Embryonic facial prominence (tissue), 1 donor: Measurements from ENCODE around the gene TSSK3.
"Not testable (repeated sequence)": the region's sequence is repeated elsewhere in the genome, so short reads cannot be mapped to it uniquely, and the experiment has no call there.

Source experiments
- DNase-seq: peaks from one replicate; pipeline ENCODE4 v3.0.0-alpha.2; 2016; ENCODE audit errors: extremely low spot score

TSSK3 gene

DNA sequence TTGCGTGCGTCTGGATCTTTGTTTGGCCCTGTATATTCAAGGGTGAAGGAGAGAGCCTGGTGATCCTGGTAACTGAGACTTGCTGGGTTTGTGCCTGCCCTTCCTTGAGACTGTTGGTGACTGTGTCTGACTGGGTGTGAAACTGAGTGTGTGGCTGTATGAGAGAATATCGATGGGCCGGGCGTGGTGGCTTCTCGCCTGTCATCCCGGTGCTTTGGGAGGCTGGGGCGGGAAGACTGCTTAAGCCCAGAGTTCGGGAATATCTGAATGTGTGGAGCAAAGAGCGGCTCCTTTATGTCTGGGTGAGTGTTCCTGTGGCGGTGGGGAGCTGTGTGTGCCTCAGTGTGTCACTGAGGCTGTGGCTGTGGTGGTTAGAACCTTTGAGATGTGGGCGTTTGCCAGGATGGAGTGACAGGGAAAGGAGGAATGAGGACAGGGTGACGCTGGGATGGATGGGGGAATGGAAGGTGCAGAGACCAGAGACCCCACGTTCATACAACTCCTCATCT is 23.6 kb upstream of the TSSK3 start:
- no peak for DNase-seq

DNA sequence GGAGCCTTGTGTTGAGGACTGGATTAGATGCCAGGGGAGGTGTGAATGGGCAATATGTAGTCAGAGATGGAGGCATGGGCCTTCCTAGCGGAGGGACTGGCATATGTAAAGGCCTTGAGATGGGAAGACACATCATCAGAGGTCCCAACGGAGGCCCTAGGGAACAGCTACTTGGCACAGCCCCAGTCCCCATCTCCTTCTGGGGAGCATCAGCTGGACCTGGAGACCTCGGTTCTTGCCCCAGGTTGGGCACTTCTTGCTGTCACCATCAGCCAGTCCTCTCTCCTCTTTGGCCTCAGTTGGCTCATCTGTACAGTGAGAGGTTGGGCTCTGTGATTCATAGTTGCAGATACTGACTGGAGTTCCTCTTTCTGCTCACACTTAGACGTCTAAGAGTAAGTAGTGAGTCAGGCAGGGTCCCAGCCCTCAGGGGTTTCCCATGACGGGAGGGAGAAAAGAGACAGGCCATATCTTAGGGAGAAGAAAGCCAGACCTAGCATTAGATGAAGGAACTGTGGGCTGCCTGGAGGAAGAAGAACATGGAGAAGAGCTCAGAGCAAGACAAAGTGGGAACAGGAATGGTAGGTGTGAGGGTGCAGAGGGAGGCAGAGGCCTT is 22.9 kb upstream of the TSSK3 start:
- DNase-seq: no peak

DNA sequence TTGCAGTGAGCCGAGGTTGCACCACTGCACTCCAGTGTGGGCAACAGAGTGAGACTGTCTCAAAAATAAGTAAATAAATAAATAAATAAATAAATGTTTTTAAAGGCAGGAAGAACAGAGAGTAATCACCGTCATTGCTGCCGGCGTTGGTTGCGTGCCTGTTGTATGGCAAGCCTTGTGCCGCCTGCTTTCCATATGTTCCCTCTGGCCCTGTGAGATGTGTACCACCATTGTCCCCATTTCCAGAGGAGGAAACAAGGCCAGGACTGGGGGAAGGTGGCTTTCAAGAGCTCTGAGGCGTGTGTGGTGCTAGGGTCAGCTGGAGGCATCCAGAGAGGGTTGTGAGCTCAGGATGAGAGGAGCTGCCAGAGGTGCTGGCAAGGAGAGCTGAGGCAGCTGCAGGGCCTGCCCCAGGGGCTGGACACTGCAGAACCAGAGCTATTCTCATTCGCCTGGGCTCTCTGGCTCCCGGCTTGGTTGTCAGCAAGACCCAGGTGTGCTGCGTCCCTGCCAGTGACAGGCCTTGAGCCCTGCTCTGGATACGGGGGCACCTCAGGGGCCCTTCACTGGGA is 21.1 kb upstream of the TSSK3 start:
- DNase-seq: no peak

DNA sequence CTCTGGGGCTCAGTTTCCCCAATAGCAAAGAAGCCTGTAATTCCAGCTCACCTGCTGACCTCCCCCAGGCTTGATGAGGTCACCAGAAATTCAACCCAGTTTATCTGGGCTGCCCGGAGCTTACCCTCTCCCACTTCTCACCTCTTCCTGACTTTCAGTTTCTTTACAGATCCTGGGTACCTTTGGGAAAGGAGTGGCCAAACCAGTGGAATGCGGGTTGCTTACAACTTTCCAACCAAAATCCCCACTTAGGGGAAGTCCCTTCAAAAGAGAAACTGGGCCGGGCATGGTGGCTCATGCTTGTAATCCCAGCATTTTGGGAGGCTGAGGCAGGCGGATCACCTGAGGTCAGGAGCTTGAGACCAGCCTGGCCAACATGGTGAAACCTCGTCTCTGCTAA is 20.4 kb upstream of the TSSK3 start:
- DNase-seq: no peak

DNA sequence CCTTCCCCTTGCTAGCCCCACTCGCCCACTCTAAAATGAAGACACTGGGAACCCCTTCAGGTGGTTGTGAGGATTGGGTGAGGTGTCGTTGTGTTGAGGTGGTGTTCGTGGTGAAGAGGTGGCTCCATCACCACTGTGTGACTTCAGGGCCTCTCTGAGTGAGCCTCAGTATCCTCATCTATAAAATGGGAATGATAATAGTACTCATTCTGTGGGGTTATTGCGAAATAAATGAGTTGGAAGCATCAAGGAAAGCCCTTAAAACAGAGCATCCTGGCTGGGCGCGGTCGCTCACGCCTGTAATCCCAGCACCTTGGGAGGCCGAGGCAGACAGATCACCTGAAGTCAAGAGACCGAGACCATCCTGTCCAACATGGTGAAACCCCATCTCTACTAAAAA is 19.6 kb upstream of the TSSK3 start:
- no peak for DNase-seq

DNA sequence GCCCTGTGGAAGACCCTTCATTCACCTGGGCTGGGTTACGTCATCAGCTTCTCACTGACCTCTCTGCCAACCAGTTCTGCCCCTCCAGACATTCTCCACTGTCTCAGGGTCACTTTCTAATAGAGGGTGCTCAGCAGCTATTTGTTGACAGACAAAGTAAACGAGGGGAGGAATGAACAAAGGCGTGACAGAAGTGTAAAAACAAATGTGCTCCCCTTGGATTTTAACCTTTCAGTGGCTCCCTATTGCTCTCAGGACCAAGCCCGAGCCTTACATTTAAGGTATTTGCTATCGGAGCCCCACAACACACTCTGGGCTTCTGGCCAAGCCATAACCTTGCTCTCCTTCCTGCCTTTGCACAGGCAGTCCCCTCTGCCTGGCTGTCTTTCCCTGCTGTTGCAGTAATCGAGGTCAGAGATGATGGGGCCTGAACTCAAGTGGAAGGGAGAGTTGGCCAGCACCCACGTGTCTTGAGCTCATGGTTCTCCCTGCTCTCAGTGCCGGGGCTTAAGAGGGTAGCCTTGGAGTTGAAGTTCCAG is 17.0 kb upstream of the TSSK3 start:
- DNase-seq: no peak

DNA sequence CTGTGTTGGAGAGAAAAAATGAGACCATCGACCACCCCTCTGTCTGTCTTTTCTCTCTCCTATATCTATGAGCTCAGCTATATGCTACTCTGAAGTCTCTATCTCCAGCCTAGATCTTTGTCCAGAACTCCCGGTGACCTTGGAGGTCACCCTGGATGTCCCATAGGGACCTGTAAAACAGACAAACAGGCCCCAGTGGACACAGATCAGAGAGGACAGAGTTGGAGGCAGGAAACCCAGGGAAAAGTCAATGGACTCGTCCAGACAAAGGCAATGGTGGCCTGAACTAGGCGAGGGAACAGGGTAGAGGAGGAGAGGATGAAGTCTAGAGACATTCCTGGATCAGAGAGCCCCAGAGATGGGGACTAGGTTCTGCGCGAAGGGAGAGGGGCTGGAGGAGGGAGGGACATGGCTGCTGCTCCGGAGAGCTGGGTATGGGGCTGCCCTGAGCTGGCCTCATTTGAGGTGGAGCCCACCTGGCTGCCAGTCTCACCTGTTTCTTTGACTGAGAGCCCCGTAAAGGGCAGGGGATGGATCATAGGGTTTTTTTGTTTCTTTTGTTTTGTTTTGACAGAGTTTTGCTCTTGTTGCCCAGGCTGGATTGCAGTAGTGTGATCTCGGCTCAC is 15.7 kb upstream of the TSSK3 start:
- no peak for DNase-seq

DNA sequence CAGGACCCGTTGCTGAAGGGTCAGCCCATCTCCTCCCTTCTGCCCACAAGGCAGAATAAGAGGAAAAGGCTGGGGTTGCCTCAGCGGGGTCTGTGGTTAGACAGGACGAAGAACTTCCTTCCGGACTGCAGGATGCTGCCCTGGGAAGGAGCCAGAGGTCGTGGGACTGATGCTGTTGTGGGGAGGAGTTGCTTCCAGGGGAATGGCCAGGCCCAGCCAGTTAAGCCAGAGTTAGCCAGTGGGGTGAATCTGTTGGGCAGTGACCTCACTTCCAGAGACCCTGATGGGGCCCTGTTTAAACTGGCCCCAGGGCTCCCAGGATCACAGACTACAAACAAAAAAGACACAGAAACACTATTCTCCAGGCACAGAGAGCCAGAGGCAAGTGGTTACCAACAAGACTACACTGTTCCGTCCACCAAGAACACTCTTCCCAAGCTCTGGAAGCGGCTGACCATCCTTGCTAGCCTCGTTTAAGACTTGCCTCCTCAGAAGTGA is 13.1 kb upstream of the TSSK3 start:
- DNase-seq: no peak

DNA sequence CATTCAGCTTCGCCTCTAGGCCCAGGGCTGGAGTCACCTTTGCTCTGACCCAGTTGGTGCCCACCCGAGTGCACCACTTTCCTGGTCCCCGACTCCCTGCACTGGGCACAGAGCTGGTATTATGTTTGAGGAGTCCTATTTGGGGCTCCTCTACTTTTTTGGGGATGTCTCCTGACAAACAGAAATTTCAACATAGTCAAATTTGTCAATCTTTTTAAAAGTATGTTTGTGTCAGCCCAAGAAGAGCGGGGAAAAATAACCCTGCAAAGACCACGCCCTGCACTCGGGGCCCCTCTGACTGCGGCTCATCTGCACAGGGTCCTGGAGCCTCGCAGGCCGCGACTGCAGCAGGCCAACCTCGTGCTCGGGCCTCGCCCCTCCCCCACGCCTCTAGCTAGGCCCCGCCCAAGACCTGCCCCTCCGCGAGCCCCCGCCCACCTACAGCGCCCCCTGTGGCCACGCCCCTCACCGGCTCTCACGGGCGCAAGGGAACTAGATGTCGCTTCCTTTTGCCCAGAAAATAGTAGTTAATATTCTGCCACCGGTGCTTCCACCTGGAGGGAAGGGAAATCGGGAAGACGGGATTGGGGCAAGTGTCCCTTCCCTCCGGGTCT is 11.4 kb upstream of the TSSK3 start:
- DNase-seq: no peak

DNA sequence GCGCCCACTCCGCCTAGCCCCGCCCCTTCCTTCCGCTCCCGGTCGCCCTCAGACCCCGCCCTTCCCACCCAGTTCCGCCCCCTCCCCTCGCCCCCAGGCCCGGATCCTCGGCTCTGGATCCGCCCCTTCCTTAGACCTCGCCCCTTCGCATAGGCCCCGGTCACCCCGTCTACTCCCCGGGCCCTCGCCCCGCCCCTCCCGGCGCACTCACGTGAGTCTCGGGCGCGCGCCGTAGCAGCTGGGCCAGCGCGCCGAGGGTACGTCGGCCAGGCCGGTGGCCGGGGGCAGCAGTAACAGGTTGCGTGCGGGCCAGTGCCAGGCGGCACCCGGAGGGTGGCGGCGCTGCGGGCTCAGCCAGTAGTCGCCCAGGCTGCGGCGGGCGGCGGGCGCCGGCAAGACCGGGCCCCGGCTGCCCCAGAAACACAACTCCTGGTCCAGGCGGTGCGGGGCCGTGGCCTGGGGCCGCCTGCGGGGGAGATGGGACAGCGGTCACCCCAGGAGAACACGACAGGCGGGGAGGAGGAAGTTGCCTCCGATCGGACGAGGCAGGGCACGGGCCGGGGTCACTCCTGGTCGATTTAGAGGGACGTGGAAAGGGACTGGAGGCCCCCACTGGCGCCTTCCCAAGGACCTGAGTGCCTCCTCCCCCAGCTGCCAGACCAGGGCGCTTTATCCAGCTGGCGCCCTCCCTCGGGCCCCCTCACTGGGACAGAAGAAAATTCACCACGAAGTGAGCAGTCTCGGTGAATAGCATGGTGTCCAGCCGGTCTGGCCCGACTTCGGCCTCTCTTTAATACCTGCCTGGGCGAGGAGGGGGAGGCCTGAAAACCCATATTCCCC is 10.7 kb upstream of the TSSK3 start:
- DNase-seq: peak; percentile 91

DNA sequence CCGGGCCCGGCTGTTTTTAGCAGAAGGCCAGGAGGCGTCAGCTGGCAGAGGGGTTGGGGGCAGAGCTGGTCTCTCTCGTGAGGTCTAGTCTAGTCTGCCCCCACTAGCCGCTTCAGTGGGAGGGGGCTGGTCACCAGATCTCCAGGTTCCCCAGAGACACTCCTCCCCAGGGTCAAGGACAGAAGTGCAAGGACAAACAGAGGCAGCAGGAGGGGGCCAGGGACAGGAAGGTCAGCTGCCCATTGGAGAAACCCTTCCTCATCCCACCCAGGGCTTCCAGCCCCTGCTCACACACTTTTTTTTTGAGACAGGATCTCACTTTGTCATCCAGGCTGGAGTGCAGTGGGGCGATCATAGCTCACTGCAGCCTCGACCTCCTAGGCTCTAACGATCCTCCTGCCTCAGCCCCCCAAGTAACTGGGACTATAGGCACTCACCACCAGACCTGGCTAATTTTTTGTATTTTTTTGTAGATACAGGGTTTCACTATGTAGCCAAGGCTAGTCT is 10.0 kb upstream of the TSSK3 start:
- DNase-seq: no peak

DNA sequence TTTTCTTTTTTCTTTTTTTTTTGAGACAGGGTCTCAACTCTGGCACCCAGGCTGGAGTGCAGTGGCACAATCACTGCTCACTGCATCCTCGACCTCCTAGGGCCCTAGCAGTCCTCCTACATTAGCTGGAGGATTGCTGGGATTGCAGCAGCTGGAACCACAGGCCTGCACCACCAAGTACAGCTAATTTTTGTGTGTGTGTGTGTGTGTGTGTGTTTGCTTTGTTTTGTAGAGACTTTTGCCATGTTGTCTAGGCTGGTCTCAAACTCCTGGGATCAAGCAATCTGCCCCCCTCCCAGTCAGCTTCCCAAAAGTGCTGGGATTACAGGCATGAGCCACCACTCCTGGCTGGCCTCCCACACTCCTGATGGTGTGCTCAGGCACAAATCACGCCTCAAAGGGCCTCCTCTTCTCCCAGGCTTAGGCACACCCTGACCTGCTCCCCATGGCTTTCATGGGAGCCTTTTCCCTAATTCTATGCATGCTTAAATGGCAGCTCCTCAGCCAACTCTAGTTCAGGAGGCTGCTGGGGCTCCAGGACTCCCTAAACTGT is 9.4 kb upstream of the TSSK3 start:
- DNase-seq: no peak

DNA sequence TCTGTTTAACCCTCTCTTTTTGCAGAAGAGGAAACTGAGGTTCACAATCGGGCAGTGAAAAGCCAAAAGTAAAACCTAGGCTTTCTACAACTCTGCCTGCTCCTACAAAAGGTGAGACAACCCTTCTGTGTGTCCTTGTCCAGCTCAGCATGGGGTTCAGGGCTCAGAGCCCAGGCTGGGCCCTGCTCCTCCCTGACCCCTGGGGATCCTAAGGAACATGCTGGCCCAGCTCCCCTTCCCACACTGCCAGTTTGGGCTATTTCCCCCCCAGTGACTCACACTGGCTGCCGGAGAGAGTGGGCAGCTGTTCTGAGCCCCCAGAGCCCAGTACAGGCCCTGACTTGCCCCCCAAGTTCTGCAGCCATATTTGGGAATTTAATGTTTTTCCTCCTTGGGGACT is 8.9 kb upstream of the TSSK3 start:
- DNase-seq: no peak

DNA sequence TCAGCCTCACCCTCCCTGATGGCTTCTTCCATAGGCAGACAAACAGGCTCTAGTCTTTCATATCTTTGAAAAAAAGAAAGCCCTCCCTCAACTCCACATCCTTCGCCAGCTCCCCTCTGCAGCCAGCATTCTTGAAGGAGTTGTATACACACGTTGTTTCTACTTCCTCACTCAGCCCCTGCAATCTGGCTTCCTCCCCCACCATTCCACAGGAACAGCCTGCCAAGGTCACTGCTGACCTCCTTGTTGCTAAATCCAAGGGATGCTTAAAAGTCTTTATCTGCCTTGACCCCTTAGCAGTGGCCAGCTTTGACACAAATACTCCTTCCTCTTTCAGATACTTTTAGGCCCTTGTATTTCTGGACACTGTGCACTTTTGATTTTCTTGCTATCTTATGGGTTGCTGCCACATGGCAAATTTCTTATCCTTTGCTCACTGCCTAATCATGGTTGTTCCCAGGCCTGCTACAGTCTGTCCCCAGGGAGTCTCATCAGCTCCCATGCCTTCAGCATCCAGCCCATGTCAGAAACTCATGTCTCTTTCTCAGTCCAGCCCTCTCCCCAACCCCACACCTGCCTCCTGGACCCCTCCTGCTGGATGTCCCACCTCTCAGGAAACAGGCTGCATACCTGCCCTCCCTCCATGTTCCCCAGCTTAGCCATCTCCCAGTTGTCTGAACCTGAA is 8.3 kb upstream of the TSSK3 start:
- no peak for DNase-seq

DNA sequence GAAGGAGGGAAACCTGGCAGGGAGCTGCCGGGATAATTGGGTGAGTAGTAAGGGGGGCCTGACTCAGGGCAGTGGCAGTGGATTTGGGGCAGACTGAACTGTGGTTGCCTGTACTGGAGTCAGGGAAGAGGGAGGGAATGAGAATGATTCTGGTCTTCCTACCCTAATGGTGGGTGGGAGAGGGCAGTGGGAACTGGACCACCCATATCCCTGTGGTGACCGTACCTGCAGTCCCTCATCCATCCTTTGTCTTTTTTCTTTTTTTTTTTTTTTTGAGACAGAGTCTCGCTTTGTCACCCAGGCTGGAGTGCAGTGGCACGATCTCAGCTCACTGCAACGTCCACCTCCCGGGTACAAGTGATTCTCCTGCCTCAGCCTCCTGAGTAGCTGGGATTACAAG is 6.6 kb upstream of the TSSK3 start:
- not testable (repeated sequence) for DNase-seq

DNA sequence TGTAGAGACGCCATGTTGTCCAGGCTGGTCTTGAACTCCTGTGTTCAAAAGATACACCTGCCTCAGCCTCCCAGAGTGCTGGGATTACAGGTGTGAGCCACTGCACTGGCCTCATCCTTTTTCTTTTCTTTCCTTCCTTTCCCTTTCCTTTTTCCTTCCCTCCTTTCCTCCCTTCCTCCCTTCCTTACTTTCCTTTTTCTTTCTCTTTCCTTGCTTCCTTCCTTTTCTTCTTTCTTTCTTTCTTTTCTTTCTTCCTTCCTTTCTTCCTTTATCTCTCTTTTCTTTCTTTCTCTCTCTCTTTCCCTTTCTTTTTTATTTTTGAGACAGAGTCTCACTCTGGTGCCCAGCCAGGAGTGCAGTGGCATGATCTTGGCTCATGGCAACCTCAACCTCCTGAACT is 5.9 kb upstream of the TSSK3 start:
- DNase-seq: no peak

DNA sequence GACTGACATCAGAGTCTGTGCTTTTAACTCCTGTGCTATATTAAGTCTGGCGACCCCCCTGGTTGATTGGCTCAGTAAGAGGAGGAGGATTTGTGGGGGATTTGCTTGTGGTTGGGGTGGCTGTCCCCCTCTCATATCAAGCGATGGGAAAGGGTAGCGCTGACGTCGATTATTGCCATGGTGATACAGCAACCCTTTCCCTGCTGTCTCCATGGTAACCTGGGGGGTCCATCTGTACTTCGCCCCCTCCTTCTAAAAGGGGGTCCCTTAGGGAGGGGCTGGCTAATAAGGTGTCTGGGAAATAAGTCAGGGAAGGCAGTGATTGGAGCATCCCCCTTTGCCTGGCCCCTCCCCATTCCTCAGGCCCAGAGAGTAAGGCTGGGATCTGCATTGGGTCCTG is 4.7 kb upstream of the TSSK3 start:
- no peak for DNase-seq

DNA sequence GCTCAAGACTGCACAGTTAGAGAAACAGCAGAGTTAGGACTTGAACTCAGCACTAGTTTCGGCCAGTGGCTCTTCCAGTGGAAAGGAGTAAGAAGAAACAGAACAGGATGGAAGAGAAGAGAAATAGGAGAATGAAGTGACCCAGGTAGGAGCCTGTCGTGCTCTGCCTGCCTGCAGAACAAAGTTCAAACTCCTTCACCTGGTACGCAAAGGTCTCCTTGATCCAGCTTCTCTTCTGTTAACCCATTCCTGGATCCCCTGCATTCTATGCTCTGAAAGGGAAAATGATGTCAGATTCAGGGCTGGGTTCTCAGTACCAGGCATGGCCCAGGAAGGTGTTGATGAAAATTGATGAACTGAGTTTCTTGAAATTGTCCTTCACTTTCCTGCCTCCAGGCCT is 3.9 kb upstream of the TSSK3 start:
- DNase-seq: no peak

DNA sequence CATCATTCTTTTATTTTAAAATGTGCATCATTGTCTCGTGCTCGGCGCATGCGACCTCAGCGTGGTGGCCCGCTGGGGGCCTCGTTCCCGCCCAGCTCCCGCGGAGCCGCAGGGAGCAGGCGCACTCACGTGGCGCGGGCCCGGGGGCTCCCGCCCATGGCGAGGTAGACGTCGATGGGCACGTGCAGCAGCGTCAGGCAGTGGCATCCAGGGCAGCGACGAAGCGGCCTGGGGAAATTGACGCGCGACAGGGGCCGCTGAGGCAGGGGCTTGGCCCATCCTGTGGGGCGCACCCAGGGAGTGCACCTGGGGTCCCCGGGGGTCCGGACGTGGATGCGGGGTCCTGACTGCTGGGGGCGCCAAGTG is 1.0 kb upstream of the TSSK3 start:
- no peak for DNase-seq

DNA sequence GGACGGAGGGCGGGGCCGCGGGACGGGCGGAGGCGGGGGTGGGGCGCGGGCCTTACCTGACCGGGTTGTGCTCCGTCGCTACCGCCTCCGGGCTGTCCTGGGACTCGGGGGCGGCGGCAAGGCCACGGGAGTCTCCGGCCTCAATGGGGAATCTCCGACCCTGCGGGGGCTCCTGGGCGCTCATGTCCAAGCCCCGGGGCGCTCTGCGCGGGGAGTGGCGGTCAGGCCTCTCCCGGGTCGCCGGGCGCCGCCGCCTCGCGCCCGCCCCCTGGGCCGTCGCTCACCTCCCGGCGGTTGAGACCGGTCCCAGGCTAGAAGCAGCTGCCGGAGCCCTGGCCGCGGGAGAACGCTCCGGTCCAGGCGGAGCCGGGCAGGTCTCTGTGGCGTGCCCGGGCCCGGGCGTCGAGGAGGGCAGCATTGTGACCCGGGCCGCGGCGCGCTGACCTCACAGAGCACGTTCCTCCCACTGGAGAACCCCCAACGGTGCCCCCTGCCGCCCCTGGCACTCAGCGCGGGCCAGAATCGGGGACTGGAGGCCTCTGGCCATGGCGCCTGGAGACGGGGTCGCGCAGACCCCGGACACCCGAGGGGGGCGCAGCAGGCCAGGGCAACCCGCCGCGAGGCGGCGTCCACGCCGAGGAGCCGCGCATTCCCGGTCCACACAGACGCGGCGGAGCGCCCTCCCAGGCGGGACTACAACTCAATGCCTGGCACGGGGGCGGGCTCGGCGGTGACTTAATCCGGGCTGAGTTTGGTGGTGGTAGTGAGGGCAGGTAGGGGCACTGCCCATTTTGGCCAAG is 465 bp upstream of the TSSK3 start:
- DNase-seq: no peak
